ENCODE data around the gene ADAMTS16. TPM values are rescaled to one million over a fixed set of nuclear protein-coding genes. Genes with fewer than 3 reads are reported as not detected.

ADAMTS16 gene
- total and polyA plus RNA-seq, 2 experiments from 2014 or later: 2.8 to 15.4 TPM

- Histone ChIP-seq H2AFZ (no peak overlapping the region), H3K4me2 (no peak overlapping the region), H3K36me3 (ENCODE audit: insufficient read depth) (no peaks in the 10 kb centered on the region), H3K27ac (ENCODE audit: low read depth) (no peak overlapping the region), H3K4me3 (no peak overlapping the region), H3F3A (replicated peaks; ENCODE audit: low read depth) (no peaks in the 10 kb centered on the region), H4K20me1 (replicated peaks; ENCODE audit: insufficient read depth) (no peaks in the 10 kb centered on the region; the same call in 1 of the 2 replicates), H3K9me2 (ENCODE audit: insufficient read depth) (no peaks in the 10 kb centered on the region), H3K27me3 (ENCODE audit: insufficient read depth) (no peaks in the 10 kb centered on the region), H3K4me1 (ENCODE audit: insufficient read depth) (no peaks in the 10 kb centered on the region), H3K79me2 (replicated peaks; ENCODE audit: insufficient read depth) (no peaks in the 10 kb centered on the region)
- H3K4me1 Mint-ChIP-seq: peaks cover 3% of the 10 kb centered on the region; the same call in 2 of the 3 replicates
- TF ChIP-seq REST (IDR thresholded peaks at IDR 0.05; ENCODE audit: unreplicated experiment) (no peak), JUNB (IDR thresholded peaks at IDR 0.05; ENCODE audit: unreplicated experiment) (no peak), NANOG (IDR thresholded peaks at IDR 0.05; ENCODE audit: borderline replicate concordance) (no peak), ZNF114 (CRISPR knock-in tag; IDR thresholded peaks at IDR 0.05) (no peak), CREB1 (CRISPR knock-in tag; IDR thresholded peaks at IDR 0.05; ENCODE audit: low read depth) (no peak), EZH2 (IDR thresholded peaks at IDR 0.05; ENCODE audit: low read depth, unreplicated experiment) (no peak), STAT1 (IDR thresholded peaks at IDR 0.05; ENCODE audit: unreplicated experiment) (no peak), POLR2AphosphoS5 (IDR thresholded peaks at IDR 0.05; ENCODE audit: low read depth) (no peak), ZNF331 (CRISPR knock-in tag; IDR thresholded peaks at IDR 0.05; ENCODE audit: low read depth) (no peak), EZH2phosphoT487 (IDR thresholded peaks at IDR 0.05; ENCODE audit: unreplicated experiment) (no peak)
- TF ChIP-seq, protein P1, sequence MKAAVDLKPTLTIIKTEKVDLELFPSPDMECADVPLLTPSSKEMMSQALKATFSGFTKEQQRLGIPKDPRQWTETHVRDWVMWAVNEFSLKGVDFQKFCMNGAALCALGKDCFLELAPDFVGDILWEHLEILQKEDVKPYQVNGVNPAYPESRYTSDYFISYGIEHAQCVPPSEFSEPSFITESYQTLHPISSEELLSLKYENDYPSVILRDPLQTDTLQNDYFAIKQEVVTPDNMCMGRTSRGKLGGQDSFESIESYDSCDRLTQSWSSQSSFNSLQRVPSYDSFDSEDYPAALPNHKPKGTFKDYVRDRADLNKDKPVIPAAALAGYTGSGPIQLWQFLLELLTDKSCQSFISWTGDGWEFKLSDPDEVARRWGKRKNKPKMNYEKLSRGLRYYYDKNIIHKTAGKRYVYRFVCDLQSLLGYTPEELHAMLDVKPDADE (IDR thresholded peaks at IDR 0.05): no peak
- TF ChIP-seq, protein P2, sequence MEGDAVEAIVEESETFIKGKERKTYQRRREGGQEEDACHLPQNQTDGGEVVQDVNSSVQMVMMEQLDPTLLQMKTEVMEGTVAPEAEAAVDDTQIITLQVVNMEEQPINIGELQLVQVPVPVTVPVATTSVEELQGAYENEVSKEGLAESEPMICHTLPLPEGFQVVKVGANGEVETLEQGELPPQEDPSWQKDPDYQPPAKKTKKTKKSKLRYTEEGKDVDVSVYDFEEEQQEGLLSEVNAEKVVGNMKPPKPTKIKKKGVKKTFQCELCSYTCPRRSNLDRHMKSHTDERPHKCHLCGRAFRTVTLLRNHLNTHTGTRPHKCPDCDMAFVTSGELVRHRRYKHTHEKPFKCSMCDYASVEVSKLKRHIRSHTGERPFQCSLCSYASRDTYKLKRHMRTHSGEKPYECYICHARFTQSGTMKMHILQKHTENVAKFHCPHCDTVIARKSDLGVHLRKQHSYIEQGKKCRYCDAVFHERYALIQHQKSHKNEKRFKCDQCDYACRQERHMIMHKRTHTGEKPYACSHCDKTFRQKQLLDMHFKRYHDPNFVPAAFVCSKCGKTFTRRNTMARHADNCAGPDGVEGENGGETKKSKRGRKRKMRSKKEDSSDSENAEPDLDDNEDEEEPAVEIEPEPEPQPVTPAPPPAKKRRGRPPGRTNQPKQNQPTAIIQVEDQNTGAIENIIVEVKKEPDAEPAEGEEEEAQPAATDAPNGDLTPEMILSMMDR (conservative IDR thresholded peaks at IDR 0.05; ENCODE audit: low read depth in 2 of 2): no peak
- TF ChIP-seq, protein P3, sequence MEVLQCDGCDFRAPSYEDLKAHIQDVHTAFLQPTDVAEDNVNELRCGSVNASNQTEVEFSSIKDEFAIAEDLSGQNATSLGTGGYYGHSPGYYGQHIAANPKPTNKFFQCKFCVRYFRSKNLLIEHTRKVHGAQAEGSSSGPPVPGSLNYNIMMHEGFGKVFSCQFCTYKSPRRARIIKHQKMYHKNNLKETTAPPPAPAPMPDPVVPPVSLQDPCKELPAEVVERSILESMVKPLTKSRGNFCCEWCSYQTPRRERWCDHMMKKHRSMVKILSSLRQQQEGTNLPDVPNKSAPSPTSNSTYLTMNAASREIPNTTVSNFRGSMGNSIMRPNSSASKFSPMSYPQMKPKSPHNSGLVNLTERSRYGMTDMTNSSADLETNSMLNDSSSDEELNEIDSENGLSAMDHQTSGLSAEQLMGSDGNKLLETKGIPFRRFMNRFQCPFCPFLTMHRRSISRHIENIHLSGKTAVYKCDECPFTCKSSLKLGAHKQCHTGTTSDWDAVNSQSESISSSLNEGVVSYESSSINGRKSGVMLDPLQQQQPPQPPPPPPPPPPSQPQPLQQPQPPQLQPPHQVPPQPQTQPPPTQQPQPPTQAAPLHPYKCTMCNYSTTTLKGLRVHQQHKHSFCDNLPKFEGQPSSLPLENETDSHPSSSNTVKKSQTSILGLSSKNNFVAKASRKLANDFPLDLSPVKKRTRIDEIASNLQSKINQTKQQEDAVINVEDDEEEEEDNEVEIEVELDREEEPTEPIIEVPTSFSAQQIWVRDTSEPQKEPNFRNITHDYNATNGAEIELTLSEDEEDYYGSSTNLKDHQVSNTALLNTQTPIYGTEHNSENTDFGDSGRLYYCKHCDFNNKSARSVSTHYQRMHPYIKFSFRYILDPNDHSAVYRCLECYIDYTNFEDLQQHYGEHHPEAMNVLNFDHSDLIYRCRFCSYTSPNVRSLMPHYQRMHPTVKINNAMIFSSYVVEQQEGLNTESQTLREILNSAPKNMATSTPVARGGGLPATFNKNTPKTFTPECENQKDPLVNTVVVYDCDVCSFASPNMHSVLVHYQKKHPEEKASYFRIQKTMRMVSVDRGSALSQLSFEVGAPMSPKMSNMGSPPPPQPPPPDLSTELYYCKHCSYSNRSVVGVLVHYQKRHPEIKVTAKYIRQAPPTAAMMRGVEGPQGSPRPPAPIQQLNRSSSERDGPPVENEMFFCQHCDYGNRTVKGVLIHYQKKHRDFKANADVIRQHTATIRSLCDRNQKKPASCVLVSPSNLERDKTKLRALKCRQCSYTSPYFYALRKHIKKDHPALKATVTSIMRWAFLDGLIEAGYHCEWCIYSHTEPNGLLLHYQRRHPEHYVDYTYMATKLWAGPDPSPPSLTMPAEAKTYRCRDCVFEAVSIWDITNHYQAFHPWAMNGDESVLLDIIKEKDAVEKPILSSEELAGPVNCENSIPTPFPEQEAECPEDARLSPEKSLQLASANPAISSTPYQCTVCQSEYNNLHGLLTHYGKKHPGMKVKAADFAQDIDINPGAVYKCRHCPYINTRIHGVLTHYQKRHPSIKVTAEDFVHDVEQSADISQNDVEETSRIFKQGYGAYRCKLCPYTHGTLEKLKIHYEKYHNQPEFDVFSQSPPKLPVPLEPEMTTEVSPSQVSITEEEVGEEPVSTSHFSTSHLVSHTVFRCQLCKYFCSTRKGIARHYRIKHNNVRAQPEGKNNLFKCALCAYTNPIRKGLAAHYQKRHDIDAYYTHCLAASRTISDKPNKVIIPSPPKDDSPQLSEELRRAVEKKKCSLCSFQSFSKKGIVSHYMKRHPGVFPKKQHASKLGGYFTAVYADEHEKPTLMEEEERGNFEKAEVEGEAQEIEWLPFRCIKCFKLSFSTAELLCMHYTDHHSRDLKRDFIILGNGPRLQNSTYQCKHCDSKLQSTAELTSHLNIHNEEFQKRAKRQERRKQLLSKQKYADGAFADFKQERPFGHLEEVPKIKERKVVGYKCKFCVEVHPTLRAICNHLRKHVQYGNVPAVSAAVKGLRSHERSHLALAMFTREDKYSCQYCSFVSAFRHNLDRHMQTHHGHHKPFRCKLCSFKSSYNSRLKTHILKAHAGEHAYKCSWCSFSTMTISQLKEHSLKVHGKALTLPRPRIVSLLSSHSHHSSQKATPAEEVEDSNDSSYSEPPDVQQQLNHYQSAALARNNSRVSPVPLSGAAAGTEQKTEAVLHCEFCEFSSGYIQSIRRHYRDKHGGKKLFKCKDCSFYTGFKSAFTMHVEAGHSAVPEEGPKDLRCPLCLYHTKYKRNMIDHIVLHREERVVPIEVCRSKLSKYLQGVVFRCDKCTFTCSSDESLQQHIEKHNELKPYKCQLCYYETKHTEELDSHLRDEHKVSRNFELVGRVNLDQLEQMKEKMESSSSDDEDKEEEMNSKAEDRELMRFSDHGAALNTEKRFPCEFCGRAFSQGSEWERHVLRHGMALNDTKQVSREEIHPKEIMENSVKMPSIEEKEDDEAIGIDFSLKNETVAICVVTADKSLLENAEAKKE (CRISPR knock-in tag; IDR thresholded peaks at IDR 0.05): no peak
- H3K4me3 Mint-ChIP-seq: no peak overlapping the region
- ATAC-seq (no peak), DNase-seq (ENCODE audit: low spot score) (no peak)
- H3K27me3 Mint-ChIP-seq (ENCODE audit: insufficient read depth, low read depth, poor library complexity): no peaks in the 10 kb centered on the region
- H3K27ac Mint-ChIP-seq: no peak overlapping the region
- H3K36me3 Mint-ChIP-seq (ENCODE audit: low read depth): peaks cover 6% of the 10 kb centered on the region; the same call in 2 of the 3 replicates
- H3K9me3 Mint-ChIP-seq: no peaks in the 10 kb centered on the region
These were observed 94.8 kb downstream of the ADAMTS16 start for GRCh38 chr5:5234912-5235311.
